ENCODE results near the gene TRDMT1.
"Not testable (repeated sequence)": the region's sequence is repeated elsewhere in the genome, so short reads cannot be mapped to it uniquely, and the experiment has no call there.

TRDMT1 gene

GRCh38 chr10:17125206-17125893 lies 76.1 kb downstream of the TRDMT1 start:
- no peak for DNase-seq

DNA sequence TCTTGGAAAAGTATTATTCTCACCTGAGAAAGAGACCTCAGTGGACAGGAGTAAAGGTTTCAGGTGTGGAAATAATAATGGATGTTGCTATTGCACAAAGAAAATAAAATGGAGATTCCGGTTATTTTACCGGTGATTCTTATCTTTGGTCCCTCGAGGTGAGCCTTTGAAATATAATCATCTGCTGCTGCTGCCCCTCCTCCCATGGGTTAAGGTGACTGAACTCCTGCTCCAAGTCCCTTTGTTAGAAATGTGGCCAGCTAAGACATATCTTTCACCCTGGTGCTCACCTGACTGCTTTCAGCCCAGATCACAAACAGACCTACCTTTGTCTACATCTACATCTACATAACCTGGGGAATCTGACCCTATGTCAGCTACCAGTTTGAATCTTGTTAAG lies 77.5 kb downstream of the TRDMT1 start:
- DNase-seq, result no peak

DNA sequence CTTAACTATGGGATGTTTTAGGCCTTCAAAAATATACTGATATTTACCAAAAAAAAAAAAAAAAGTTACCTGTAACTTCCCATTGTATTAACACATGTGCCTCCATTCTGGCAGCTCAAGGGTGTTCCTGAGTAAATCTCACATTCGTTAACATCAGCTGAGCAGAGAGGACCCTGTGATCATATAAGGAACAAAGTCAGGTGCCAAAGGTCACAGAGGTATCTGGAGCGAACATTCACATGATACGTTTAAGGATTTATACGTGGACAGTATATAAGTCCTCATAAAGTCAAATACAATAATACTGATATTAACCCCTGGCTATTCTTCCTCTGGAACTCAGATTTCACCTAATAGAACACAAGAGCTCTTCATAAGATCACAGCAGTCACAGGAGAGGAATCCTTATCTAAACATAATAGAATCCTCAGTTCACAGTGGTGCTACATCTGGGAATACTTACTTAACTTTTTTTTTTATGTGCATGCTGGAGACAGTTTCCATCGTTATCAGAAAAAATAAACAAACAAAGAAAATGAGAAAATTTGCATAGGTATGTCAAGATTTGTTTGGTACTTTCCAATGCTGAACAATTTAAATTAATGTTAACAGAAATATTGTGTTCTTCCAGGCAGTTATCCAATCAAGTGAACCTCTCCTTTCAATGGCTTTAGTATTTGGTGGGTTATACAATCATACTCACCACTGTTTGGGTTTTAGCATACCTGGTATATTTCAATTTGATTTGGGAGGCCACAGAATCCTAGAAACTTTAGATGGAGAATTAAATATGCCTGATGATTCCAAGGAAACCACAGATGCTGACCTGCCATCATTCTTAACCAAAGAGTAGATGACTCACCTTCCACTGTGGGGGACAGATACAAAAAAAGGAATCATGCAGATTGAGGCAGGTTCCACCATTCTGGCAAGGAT lies 78.5 kb downstream of the TRDMT1 start:
- no peak for DNase-seq

DNA sequence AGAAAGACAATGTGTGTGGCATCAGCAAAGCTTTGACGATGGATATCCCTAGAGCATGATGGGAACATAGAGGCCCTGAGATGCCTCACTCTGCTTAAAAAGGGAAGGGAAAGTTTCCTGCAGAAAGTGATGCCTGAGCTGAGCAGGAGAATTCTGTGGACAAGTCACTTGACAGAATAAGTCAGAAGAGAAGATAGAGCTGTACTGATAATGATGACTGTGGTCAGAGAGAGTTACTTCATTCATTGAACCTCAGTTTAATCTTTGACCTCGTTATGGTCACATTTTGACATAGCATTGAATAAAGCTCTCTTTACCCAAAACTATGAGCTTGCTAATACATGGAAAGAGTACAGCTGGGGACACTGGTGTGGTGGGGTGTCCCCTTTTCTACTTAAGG lies 79.4 kb downstream of the TRDMT1 start:
- no peak for DNase-seq

DNA sequence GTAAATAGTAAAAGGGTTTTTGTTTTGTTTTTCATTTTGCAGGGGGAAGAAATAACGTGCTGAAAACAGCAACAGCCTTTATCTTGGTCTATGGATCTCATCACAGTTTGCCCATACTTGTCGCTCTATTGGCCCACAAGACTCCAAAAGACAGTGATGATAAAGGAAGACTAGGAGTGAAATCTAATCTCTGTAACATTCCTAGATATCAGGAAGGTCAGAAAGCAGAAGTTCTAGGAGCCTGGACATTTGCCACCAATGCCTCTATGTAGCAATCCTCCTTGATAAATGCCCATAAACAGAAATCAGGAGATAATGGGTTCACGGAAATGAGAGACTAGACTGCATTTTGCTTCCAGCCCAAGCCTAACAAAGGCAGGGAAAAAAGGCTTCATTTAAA lies 80.8 kb downstream of the TRDMT1 start:
- DNase-seq, result no peak

GRCh38 chr10:17119845-17120244 lies 81.6 kb downstream of the TRDMT1 start:
- no peak for DNase-seq

GRCh38 chr10:17116193-17116592 lies 85.3 kb downstream of the TRDMT1 start:
- no peak for DNase-seq

GRCh38 chr10:17115683-17116082 lies 85.8 kb downstream of the TRDMT1 start:
- no peak for DNase-seq

GRCh38 chr10:17114878-17115444 lies 86.5 kb downstream of the TRDMT1 start:
- DNase-seq, result not testable (repeated sequence)

GRCh38 chr10:17113889-17114540 lies 87.5 kb downstream of the TRDMT1 start:
- DNase-seq, result no peak

DNA sequence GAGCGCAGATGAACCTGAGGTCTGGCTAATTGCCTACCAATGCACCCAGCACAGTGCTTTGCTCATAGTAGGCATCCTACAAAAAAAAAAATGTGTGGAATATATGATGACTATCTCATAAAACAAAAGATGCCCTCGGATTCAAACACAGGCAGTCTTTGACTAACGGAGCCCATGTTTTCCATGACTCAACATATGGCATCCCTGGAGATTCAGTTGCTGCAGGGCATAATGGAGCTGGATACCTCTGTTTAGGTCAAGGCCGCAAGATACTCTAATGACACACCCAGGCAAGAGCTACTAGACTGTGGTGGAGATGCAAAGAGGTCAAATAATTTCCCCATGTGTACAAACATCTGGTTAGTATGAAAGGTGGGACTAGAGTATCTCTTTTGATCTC lies 88.1 kb downstream of the TRDMT1 start:
- no peak for DNase-seq

DNA sequence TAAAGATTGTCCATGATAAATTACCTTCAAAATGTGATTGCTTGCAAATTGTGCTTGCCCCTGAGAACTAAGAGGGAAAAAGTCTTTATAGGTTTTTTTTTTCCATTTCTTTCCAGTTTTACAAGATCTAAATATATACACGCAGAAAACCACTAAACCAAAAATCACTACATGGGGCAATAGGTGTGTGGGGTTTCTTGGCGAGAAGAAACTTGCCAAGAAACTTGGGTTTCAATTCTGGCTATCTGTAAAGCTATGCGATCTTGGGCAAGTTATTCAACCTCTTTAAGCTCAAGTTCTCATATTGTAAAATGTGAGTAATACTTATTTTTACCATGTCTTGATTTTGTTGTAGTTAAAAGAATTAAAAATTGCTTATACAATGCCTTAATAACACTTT lies 88.9 kb downstream of the TRDMT1 start:
- DNase-seq, result no peak

DNA sequence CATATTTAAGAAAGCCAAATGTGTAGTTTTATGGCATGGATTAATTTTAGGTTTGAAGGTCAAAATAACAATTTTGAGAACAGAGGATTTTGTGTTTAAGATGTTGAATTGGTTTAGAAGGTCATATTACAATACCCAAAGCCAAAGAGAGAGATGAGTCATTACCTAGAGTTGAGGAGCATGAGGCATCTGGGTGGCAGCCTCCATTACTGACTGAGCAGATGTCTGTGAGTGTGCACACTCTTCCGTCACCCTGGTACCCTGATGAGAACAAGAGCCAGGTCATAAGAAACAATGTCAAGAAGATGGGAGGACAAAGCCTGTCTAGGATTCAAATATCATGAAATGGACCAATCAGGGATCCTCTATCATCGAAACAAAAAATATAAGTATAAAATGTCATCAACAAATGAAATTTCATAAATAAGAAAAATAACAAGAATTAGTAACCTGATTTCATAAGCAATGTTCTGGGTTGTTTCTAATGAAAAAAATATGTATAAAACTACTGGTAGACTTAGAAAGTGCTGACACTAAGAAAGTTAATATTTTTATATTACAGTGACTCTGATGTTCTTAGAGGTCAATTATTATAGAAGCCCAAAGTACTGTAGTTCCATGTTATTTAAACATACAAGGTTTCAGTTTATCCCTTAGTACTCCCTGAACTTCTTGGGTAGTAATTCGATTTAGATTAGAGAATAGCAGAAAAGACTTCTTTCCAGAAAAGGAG lies 91.8 kb downstream of the TRDMT1 start:
- DNase-seq, result no peak

DNA sequence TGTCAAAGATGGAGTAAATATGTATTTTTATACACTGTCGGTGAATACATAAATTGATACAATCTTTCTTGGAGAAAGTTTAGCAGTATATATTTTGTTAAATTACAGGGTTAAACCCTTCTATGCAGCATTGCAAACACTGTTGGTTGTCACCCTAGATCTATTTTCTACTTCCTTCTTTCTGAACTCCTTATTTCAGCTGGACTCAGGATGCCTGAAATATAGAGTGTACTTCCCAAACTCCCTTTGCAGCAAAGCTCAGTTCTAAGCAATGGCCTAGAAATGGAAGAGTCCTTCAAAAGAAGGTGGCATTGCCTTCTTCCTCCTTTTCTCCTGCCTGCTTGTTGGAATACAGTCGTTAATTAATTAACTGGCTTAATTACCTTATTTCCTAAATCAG lies 92.4 kb downstream of the TRDMT1 start:
- no peak for DNase-seq

- no peak for DNase-seq
These were observed 94.5 kb downstream of the TRDMT1 start for GRCh38 chr10:17106991-17107390.

- DNase-seq, result no peak
These were observed 99.6 kb downstream of the TRDMT1 start for GRCh38 chr10:17101910-17102266.

- no peak for DNase-seq
These were observed 100.1 kb downstream of the TRDMT1 start for GRCh38 chr10:17101257-17101909.

DNA sequence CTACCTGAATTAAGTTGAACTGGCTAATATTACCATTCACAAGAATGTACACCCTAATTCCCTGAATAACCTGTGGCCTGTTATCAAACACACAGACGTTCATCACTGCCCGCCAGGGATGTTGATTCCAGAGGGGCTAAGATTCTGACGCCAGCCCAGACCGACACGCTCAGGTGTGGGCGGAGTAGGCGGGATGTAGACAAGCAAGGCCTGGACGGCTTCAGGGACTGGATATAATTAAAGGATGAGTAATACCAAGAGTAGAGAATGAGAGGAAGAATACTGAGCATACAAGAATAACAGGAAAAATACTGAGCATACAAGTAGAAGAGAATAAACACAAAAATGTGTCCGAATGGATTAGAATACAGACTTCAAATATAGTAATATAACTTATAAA lies 100.9 kb downstream of the TRDMT1 start:
- no peak for DNase-seq

DNA sequence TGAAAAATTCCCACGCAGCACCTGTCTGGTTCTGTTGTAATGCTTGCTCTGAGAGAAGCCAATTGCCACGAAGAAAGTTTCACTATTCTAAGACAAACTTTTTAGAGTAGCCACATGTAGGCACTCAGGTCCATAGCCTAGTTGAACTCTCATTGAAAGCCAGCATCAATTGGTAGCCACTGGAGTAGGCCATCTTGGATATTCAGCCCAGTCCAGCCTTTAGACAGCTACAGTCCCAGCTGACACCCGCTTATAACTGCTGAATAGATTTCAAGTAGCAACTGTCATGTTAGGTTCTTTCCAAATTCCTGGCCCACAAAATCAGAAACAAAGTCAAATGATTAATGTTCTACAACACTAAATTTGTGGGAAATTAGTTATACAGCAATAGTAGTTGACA lies 103.5 kb downstream of the TRDMT1 start:
- DNase-seq, result no peak

All from NCI-H187 treated with DMSO at 0.1 percent for 48 hours (cell line).